GM18511 (cell line): ENCODE data around the gene NAIP.
"Not testable (repeated sequence)": the region's sequence is repeated elsewhere in the genome, so short reads cannot be mapped to it uniquely, and the experiment has no call there.

ENCODE experiments used
- ATAC-seq: cut with Tn5 transposase; IDR thresholded peaks from one replicate; pipeline ENCODE4 v1.9.1; 2021; ENCODE audit warnings: mild to moderate bottlenecking, moderate library complexity; ENCODE audit not compliant: unreplicated experiment

The NAIP gene, protein sequence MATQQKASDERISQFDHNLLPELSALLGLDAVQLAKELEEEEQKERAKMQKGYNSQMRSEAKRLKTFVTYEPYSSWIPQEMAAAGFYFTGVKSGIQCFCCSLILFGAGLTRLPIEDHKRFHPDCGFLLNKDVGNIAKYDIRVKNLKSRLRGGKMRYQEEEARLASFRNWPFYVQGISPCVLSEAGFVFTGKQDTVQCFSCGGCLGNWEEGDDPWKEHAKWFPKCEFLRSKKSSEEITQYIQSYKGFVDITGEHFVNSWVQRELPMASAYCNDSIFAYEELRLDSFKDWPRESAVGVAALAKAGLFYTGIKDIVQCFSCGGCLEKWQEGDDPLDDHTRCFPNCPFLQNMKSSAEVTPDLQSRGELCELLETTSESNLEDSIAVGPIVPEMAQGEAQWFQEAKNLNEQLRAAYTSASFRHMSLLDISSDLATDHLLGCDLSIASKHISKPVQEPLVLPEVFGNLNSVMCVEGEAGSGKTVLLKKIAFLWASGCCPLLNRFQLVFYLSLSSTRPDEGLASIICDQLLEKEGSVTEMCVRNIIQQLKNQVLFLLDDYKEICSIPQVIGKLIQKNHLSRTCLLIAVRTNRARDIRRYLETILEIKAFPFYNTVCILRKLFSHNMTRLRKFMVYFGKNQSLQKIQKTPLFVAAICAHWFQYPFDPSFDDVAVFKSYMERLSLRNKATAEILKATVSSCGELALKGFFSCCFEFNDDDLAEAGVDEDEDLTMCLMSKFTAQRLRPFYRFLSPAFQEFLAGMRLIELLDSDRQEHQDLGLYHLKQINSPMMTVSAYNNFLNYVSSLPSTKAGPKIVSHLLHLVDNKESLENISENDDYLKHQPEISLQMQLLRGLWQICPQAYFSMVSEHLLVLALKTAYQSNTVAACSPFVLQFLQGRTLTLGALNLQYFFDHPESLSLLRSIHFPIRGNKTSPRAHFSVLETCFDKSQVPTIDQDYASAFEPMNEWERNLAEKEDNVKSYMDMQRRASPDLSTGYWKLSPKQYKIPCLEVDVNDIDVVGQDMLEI (N-terminal part only)

GRCh38 chr5:71025289-71025953 is at the start of gene NAIP:
NAIP (minus strand) TSS chr5:71025339; CDS start chr5:71012915, 12,424 bp downstream.
- peak; percentile 73 for ATAC-seq

DNA sequence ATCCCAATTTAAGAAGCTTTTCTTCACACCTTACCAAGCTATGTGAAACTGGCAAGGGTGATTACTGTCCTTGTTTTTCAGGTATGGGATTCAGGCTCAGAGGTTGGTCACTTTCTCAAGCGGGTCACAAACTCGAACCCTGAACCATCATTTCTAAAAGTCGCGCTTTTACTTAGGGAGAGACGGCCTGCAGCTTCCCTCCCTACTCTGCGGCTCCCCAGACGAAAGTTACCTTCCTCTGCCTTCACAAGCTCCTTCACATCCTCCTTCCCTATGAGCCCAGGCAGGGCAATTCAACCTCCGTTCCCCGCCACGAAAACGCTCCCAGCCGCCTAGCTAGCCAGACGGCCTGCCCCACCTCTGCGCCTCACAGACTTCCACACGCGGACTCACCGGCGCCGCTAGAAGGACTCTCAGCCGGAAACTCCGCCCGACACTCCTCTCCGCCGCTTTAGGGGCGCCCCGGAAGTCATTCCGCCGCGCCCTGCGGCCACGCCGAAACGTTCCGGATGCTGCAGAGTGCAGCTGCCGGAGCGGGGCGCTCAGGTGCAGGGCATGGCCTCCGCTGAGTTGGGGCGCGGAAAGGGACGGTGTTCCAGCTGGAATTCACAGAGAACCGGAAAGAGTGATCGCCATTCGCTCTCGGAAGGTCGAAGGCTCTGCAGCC is 42.3 kb upstream of the NAIP start, which contains the start of gene GTF2H2:
Gene GTF2H2 (minus strand): TSS at position 415 of the 667 bp plus-strand sequence. CDS start 4,913 bp downstream, outside the sequence.
- ATAC-seq, result peak; percentile 97

DNA sequence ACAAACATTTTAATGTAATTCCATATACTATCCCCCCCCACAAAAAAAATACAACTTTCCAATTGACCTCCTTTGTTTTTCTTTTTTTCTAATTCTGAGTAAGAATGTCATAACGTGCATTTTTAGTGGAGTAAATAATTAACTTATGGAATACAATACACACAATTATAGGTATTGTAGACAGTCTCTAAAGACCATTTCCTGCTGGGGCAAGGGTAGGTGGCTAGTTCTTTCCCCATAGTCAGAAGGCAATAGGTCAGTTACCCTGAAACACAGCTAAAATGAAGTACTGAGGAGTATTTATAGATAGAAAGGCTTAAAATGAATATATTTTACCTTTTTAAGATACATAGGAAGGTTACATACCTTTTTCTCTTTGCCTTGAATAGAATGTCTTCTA is 36.2 kb upstream of the NAIP start:
- not testable (repeated sequence) for ATAC-seq

DNA sequence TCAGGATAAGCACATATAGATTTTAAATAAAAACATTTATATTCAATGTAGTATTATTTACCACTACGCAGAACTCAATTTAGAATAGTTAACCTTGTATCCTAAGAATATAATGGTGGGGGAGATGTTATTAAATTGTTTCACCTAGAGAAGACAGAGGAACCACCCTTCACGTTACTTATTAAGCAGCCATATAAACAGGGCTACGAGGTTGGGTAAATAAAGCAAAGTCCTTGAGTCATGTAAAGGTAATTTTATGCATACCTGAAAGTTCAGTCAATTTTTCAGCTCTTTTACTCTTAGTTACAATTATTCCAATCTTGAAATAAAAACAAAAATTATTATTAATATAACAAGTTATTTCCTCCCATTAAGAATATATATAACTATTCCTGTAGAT is 34.3 kb upstream of the NAIP start:
- not testable (repeated sequence) for ATAC-seq

- ATAC-seq, result not testable (repeated sequence)
These were observed 19.7 kb upstream of the NAIP start for GRCh38 chr5:71044808-71045207.

GRCh38 chr5:71044128-71044527 is 19.0 kb upstream of the NAIP start:
- not testable (repeated sequence) for ATAC-seq

DNA sequence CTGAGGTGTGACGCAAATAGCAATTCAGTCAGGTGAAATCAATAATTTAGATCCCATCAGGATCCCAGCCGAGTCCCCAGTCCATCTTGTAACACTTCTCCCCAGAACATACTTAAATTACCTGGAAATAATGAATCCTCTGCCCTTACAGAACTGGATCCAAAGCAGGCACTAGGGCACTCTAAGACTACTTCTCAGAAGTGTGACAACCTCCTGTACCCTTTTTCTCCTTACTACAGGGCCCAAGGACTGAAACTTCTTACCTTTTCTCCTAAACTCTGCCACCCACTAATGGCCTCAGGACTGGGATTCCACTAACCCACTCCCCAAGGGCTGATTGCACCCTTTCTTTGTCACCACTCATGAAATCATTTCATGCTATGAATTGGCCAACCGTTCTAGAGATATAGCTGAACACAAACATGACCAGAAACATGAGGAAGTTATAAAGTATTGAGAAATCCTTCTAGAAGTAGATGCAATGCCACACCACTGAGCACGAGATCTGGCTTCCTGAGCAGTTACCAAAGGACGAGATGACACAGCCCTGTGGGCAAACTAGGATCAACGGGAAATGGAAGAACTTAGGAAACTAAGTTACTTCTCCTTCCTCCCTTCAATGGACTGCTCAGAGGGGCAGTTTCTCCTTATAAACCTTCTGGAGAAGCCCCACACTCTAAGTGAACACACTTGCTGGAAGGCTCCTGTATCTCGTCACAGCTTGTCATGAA is 6.1 kb upstream of the NAIP start:
- ATAC-seq, result not testable (repeated sequence)

DNA sequence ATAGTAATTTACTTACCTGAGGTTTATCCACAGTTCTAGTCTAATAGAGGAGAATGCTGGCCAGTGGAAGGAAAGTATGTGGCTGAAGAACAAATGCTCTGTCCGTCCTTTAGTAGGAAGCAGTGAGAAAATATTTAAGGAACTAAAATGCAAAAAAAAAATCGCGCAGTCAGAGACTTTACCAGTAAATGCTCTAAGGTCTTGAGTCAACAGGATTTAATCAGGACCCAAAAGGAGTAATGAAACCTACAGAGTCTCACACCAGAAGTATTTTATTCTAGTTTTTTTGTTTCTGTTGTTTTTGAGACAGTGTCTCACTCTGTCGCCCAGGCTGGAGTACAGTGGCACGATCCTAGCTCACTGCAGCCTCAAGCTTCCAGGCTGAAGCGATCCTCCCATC is 4.5 kb downstream of the NAIP start:
- not testable (repeated sequence) for ATAC-seq

- ATAC-seq, result not testable (repeated sequence)
These were observed 6.6 kb downstream of the NAIP start for GRCh38 chr5:71018376-71019005.

- ATAC-seq, result no peak
These were observed 11.0 kb downstream of the NAIP start for GRCh38 chr5:71014176-71014575.

GRCh38 chr5:71013575-71013974 is 11.6 kb downstream of the NAIP start:
- ATAC-seq, result no peak

- ATAC-seq, result no peak
These were observed 13.8 kb downstream of the NAIP start for GRCh38 chr5:71011194-71011792.

DNA sequence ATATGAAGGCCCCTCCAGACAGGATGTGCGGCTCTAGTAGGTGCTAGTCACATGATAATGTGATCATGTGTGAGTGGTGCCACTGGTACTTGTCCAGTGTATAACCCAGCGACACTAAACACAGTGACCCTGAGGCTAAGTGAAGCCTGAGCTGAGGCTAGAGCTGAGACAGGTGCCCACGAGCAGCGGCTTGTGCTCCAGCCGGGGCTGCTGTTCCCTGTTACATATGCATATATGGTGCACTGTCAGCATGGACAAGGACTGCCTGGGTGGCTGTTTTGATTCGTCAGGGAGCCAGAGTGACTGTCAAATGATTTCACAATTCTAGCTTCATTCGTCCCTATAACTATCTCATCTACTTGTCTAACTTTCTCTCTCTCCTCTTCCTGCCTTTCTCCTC is 18.2 kb downstream of the NAIP start:
- ATAC-seq, result not testable (repeated sequence)

- not testable (repeated sequence) for ATAC-seq
These were observed 40.3 kb downstream of the NAIP start for GRCh38 chr5:70984882-70985281.

DNA sequence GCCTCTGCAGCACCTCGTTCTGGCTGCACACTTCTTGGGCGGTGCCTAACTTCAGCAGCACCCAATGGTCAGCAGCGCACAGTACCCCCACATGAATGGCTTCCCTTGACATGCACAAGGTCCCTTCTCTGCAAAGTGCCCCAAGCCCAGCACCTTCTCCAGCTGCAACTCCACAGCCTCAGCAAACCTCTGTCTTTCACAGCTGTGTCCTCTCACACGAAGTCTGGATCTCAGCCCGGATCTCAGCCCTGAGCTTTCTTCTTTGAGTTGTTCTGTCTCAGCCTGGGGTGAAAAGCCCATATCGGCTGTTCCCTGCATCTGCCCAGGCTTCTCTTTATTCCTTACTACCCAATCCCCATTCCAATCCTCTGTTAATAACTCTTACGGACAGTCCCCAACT is 57.9 kb downstream of the NAIP start:
- ATAC-seq, result not testable (repeated sequence)

- not testable (repeated sequence) for ATAC-seq
These were observed 60.6 kb downstream of the NAIP start for GRCh38 chr5:70964531-70964930.

GRCh38 chr5:70953068-70953467 is 72.1 kb downstream of the NAIP start:
- ATAC-seq, result not testable (repeated sequence)

- ATAC-seq, result not testable (repeated sequence)
These were observed 92.6 kb downstream of the NAIP start for GRCh38 chr5:70932560-70932959.
